ENCODE results near the gene PTPRO. TPM values are rescaled to one million over a fixed set of nuclear protein-coding genes. Genes with fewer than 3 reads are reported as not detected.
A peak's percentile ranks its signal among the peaks of the same experiment; 100 is the strongest.

PTPRO gene
- total RNA-seq, 1 donor from 2014 or later, result 204 TPM

GRCh38 chr12:15515010-15515409 lies 192.7 kb downstream of the PTPRO start:
- DNase-seq (ENCODE audit: low spot score in 2 of 2) (no peak), FAIRE-seq (no peak)

DNA sequence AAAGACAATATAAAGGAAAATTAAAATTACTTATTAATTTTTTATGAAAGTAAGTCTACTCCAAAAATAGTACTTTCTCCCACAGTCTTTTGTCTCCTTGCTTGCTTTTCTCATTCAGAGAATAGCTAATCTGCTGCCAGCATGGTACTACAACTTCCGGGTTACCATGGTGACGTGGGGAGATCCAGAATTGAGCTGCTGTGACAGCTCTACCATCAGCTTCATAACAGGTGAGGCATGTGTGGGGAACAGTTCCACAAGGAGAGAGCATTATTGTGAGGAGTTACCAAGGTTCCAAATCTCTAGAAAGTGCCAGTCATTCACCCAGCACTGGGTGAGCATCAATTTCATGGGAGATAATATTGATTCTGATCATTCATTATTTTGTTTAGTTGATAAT lies 197.8 kb downstream of the PTPRO start:
- no peak for DNase-seq (ENCODE audit: low spot score in 2 of 2)
- FAIRE-seq, result no peak

- DNase-seq (ENCODE audit: low spot score in 2 of 2), result no peak
- FAIRE-seq, result no peak
Observed at GRCh38 chr12:15520844-15521243, 198.5 kb downstream of the PTPRO start.

DNA sequence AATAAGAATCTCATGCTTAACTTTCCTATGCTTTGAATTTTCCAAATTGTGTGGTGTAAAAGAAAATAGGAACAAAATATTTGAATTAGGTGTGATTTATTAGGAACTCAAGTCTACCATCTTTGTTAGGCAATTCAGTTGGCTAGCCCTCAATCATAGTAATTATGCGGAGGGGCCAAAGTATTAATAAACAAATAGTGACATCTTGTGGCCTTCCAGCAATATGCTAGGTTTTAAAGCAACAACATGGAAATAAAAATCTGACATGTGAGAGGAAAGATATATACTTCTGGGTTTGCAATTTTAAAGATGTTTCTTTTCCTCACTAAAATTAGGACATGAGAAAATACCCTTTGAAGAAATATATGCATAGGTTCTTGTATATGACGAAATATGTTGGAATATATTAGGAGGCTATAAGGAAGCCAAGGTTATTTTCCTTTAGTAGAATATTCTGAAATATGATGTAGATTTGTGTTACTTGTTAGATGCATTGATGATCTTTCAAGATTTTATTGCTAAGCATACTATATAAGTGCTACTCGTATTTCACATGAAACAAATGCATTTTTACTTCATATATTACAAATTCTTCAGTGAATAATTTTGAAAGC lies 200.4 kb downstream of the PTPRO start:
- DNase-seq (ENCODE audit: low spot score in 2 of 2), result no peak
- peak; percentile 92 for FAIRE-seq

GRCh38 chr12:15525441-15525840 lies 203.1 kb downstream of the PTPRO start:
- DNase-seq (ENCODE audit: low spot score in 2 of 2) (no peak), FAIRE-seq (no peak)

GRCh38 chr12:15526033-15526432 lies 203.7 kb downstream of the PTPRO start:
- FAIRE-seq (no peak), DNase-seq (ENCODE audit: low spot score in 2 of 2) (no peak)

DNA sequence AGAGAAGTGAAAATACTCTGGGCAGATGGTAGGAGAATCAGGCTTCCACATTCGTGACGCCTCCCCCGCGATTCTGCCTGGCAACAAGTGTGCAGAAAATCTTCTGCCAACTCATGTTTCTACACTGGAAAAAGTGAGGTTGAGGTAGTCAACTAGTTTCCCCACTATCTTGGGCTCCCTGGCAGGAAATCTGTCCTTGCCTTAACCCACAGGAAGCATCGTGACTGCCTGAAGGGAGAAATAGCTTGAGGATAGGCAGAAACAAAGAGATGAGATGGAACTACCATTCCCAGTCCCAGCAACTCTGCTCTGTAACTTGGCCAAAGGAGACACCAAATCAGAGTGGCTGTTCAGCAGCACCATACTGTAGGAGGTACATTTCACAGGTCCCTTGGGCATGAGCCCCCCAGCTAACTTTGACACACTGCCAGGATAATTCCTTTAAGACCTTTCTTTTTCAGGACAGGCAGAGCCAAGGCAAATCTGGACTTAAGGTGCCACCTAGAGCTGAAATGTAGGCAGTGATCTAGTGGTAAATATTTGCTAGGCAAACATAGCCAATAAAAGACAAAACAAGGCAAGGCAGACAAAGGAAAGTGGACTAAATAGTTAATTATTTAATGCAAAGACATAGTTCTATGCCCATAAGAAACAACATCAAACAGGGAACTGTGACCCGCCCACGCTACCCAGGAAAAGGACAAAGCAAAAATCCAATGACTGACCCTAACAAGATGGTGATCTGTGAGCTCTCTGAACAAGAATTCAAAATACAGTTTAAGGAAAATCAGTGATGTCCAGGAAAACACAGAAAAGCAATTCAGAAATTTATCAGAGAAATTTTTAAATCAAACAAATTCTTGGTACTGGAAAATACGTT lies 205.1 kb downstream of the PTPRO start:
- FAIRE-seq (no peak), DNase-seq (ENCODE audit: low spot score in 2 of 2) (no peak)

- DNase-seq (ENCODE audit: low spot score in 2 of 2) (no peak), FAIRE-seq (no peak)
Observed at GRCh38 chr12:15528666-15529065, 206.4 kb downstream of the PTPRO start.

GRCh38 chr12:15530361-15530760 lies 208.1 kb downstream of the PTPRO start:
- no peak for DNase-seq (ENCODE audit: low spot score in 2 of 2)
- FAIRE-seq, result no peak

DNA sequence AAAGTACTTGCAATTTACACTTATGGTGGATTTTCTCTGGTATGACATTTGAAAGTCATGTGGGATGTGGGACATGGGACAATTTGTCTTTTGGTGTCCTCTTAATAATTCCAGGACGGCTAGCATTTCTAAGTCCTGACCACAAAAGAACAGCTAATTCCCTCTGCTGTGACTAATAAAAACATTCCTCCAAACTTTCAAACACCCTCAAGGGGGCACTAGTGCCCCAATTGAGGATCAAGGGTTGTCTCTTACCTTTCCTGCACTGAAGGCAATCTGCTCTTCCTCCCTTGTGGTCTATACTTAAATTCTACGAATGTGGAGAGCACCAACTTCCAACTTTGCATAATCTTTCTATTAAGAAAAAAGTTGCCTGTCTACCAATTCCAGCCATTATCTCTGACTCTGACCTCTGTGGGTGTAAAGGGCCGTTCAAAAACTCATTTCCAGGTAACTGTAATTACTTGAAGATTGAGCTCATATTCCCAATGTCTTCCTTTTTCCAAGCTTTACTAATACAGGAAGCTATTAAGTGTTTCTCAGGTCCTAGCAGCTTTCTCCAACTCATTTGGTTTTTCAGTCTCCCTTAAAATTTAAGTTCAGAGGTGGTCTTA lies 210.2 kb downstream of the PTPRO start:
- FAIRE-seq (no peak), DNase-seq (ENCODE audit: low spot score in 2 of 2) (no peak)

- no peak for DNase-seq (ENCODE audit: low spot score in 2 of 2)
- no peak for FAIRE-seq
Observed at GRCh38 chr12:15534322-15534721, 212.0 kb downstream of the PTPRO start.

DNA sequence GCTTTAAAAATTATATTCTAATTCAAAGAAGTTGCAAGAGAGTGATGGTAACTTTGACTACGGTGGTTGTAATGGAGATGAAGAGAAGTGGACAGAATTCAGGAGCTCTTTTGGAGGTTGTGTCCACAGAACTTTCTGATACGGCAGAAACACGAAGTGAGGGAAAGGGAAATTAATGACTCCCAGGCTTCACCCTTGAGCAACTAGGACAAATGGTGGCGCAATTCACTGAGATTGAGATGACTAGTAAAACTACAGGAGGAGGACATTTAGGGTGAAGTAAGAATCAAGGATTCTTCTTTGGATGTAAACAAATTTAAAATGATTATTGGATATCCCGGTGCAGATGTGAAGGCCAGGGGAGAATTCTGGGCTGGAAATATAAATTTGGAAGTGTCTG lies 212.6 kb downstream of the PTPRO start:
- no peak for FAIRE-seq
- DNase-seq (ENCODE audit: low spot score in 2 of 2), result no peak

DNA sequence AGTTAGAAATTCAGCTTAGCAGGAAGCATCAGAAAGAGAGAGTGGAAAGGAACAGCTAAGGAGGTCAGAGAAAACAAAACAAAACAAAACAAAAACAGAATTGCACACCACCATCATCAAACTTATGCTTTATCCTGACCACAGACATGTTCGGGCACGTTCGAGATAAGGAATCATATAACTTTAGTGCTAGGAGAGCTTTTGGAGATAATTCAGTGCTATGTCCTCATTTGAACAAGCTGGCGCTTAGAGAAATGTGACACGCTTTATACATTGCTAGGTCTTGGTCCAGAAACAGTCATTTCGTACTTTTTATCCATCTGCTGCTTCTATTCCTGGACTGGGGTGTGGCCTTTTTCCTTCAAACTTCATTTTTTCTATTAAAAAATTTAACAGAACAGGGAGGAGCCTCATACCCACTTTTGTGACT lies 213.1 kb downstream of the PTPRO start:
- DNase-seq (ENCODE audit: low spot score in 2 of 2), result no peak
- FAIRE-seq, result no peak

DNA sequence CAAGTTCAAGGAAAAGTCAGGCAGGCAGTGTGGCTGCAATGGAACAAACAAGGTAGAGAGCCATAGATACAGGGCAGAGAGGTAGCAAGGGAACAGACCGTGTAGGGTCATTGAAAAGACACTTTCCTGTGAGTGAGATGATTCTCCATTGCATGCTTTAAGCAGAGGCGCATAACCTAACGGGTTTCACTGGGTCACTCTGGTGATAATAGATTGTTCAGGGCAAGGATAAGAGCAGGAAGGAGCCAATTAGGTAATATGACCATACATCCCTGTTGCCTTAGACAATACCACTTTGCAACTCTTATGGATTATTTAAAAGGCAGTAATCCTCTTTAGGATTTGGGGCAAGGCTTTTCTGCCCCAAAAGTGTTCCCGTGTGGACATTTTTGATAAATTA lies 214.1 kb downstream of the PTPRO start:
- FAIRE-seq (no peak), DNase-seq (ENCODE audit: low spot score in 2 of 2) (no peak)

- FAIRE-seq (no peak), DNase-seq (ENCODE audit: low spot score in 2 of 2) (no peak)
Observed at GRCh38 chr12:15538881-15539280, 216.6 kb downstream of the PTPRO start.

DNA sequence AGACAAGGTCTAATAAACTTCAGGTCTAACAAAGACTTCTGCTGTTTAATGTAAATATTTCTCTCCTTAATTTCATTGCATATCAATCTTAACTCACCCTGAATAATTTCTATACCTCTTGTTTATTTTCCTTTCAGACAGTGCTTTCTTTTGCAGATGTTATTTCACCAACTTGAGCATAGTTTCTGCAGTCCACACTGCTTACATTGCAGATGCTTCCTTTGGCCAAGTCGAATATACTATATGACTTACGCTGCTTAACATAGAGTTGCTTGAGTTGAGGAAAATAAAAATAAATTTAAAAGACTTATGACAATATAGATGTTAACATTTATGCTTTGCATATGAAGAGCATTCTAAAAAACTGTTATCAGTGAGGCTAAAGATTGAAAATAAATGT lies 217.7 kb downstream of the PTPRO start:
- no peak for FAIRE-seq

GRCh38 chr12:15540469-15540872 lies 218.2 kb downstream of the PTPRO start:
- no peak for DNase-seq (ENCODE audit: low spot score in 2 of 2)
- FAIRE-seq, result no peak

More for the DNA sequence above, 217.7 kb downstream of the PTPRO start:
- no peak for DNase-seq (ENCODE audit: low spot score in 2 of 2)

GRCh38 chr12:15541996-15542631 lies 219.8 kb downstream of the PTPRO start:
- FAIRE-seq (no peak), DNase-seq (ENCODE audit: low spot score in 2 of 2) (no peak)

- DNase-seq (ENCODE audit: low spot score in 2 of 2) (no peak), FAIRE-seq (no peak)
Observed at GRCh38 chr12:15543347-15543746, 221.0 kb downstream of the PTPRO start.

GRCh38 chr12:15544589-15544988 lies 222.3 kb downstream of the PTPRO start:
- DNase-seq (ENCODE audit: low spot score in 2 of 2) (no peak), FAIRE-seq (no peak)

DNA sequence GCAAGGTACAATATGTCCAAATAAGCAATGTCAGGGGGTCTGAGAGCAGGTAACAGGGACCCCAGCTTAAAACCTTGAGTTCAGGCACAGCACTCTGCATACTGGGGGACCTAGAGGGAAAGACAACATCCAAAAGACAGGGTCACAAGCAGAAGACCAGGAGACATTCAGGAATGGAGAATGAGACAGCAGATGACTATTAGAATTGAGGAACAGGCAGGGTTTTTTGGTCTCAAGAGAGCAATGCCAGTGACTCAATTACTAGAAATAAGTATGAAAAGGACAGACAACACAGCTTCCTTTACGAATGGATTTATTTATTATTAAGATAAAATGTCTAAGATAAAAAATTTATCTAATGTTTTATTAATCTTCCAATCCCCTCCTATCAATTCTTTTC lies 223.0 kb downstream of the PTPRO start:
- DNase-seq (ENCODE audit: low spot score in 2 of 2), result no peak
- no peak for FAIRE-seq
